H9 (cell line): ENCODE data around the gene COMMD10. TPM values are rescaled to one million over a fixed set of nuclear protein-coding genes. Genes with fewer than 3 reads are reported as not detected.

ENCODE experiments used
- DNase-seq: peaks from one replicate; pipeline ENCODE4 v3.0.0-alpha.2; 2017
- H2AFZ ChIP-seq: one replicate; pipeline ENCODE4 v1.6.1; 2013; ENCODE audit warnings: mild to moderate bottlenecking, low read length, control low read depth, moderate library complexity
- H2AK5ac ChIP-seq: 2 replicates; pipeline ENCODE4 v1.6.1; 2013; ENCODE audit warnings: low read length, control low read depth, mixed read lengths; ENCODE audit not compliant: insufficient read length
- H2BK120ac ChIP-seq: one replicate; pipeline ENCODE4 v1.6.1; 2013; ENCODE audit warnings: low read depth, mild to moderate bottlenecking, low read length, control low read depth, inconsistent platforms; ENCODE audit not compliant: poor library complexity, severe bottlenecking
- H2BK12ac ChIP-seq: 2 replicates; pipeline ENCODE4 v1.6.1; 2013; ENCODE audit warnings: low read length, control low read depth, mixed read lengths, low read depth; ENCODE audit not compliant: insufficient read length
- H2BK15ac ChIP-seq: 2 replicates; pipeline ENCODE4 v1.6.1; 2013; ENCODE audit warnings: low read depth, low read length, control low read depth
- H2BK20ac ChIP-seq: one replicate; pipeline ENCODE4 v1.6.1; 2013; ENCODE audit warnings: low read depth, mild to moderate bottlenecking, low read length, control low read depth, inconsistent platforms; ENCODE audit not compliant: poor library complexity, severe bottlenecking
- H2BK5ac ChIP-seq: 2 replicates; pipeline ENCODE4 v1.6.1; 2013; ENCODE audit warnings: low read length, control low read depth, mixed read lengths; ENCODE audit not compliant: insufficient read length
- H3K14ac ChIP-seq: 2 replicates; pipeline ENCODE4 v1.6.1; 2013; ENCODE audit warnings: low read length, control low read depth; ENCODE audit not compliant: insufficient read depth
- H3K18ac ChIP-seq: 2 replicates; pipeline ENCODE4 v1.6.1; 2013; ENCODE audit warnings: low read depth, mild to moderate bottlenecking, mixed read lengths, low read length, control low read depth; ENCODE audit not compliant: insufficient read length
- H3K23ac ChIP-seq: 2 replicates; pipeline ENCODE4 v1.6.1; 2013; ENCODE audit warnings: low read length, control low read depth, mixed read lengths, low read depth; ENCODE audit not compliant: insufficient read length
- H3K23me2 ChIP-seq: 2 replicates; pipeline ENCODE4 v1.6.1; 2013; ENCODE audit warnings: low read depth, mild to moderate bottlenecking, mixed read lengths, low read length, control low read depth; ENCODE audit not compliant: insufficient read length, poor library complexity, severe bottlenecking
- H3K27ac ChIP-seq: 2 replicates; pipeline ENCODE4 v1.5.1; 2013; ENCODE audit warnings: low read length, control low read depth, mixed read lengths, low read depth; ENCODE audit not compliant: insufficient read length
- H3K27me3 ChIP-seq: 2 replicates; pipeline ENCODE4 v1.6.1; 2013; ENCODE audit warnings: low read length, control low read depth, inconsistent platforms; ENCODE audit not compliant: insufficient read depth
- H3K4ac ChIP-seq: 2 replicates; pipeline ENCODE4 v1.6.1; 2013; ENCODE audit warnings: low read depth, mild to moderate bottlenecking, control low read depth, inconsistent platforms, low read length, moderate library complexity
- H3K4me1 ChIP-seq: 2 replicates; pipeline ENCODE4 v1.6.1; 2013; ENCODE audit warnings: low read length, control low read depth, inconsistent platforms; ENCODE audit not compliant: insufficient read depth
- H3K4me2 ChIP-seq: 2 replicates; pipeline ENCODE4 v1.6.1; 2013; ENCODE audit warnings: low read length, control low read depth, mixed read lengths; ENCODE audit not compliant: insufficient read length, insufficient read depth
- H3K56ac ChIP-seq: 2 replicates; pipeline ENCODE4 v1.6.1; 2013; ENCODE audit warnings: low read depth, mild to moderate bottlenecking, mixed read lengths, low read length, control low read depth; ENCODE audit not compliant: insufficient read length
- H3K79me1 ChIP-seq: 2 replicates; pipeline ENCODE4 v1.6.1; 2013; ENCODE audit warnings: low read depth, mild to moderate bottlenecking, moderate library complexity, low read length, control low read depth, inconsistent platforms; ENCODE audit not compliant: insufficient read depth, poor library complexity, severe bottlenecking
- H3K79me2 ChIP-seq: 2 replicates; pipeline ENCODE4 v1.6.1; 2013; ENCODE audit warnings: low read length, control low read depth, inconsistent platforms; ENCODE audit not compliant: insufficient read depth
- H3K9ac ChIP-seq: 2 replicates; pipeline ENCODE4 v1.6.1; 2013; ENCODE audit warnings: low read length, control low read depth, mixed read lengths; ENCODE audit not compliant: insufficient read length; ENCODE audit errors: extremely low read depth
- H3K9me3 ChIP-seq: one replicate; pipeline ENCODE4 v1.6.1; 2013; ENCODE audit warnings: low read depth, low read length, inconsistent platforms; ENCODE audit not compliant: control insufficient read depth
- H3T11ph ChIP-seq: one replicate; pipeline ENCODE4 v1.6.1; 2013; ENCODE audit warnings: mild to moderate bottlenecking, low read length, control low read depth, inconsistent platforms
- H4K20me1 ChIP-seq: one replicate; pipeline ENCODE4 v1.6.1; 2013; ENCODE audit not compliant: control insufficient read depth, insufficient read length, insufficient read depth
- H4K5ac ChIP-seq: 2 replicates; pipeline ENCODE4 v1.6.1; 2013; ENCODE audit warnings: low read depth, mild to moderate bottlenecking, mixed read lengths, low read length, control low read depth; ENCODE audit not compliant: insufficient read length
- H4K8ac ChIP-seq: replicated peaks from 2 replicates; pipeline ENCODE4 v1.6.1; 2013; ENCODE audit warnings: low read length, control low read depth, mixed read lengths, low read depth; ENCODE audit not compliant: insufficient read length
- H4K91ac ChIP-seq: 2 replicates; pipeline ENCODE4 v1.6.1; 2013; ENCODE audit warnings: low read depth, mild to moderate bottlenecking, moderate library complexity, mixed read lengths, low read length, control low read depth; ENCODE audit not compliant: insufficient read length
- H3K27ac Mint-ChIP-seq, 3 experiments: 2 replicates in 2 of 3; 3 replicates in 1 of 3; pipeline ENCODE4 v1.8.0; 2020 to 2021; ENCODE audit warnings: mixed read lengths in 3 of 3, mild to moderate bottlenecking in 1 of 3, moderate library complexity in 1 of 3
- H3K27me3 Mint-ChIP-seq: 2 replicates; pipeline ENCODE4 v1.8.0; 2021; ENCODE audit warnings: low read depth, mild to moderate bottlenecking, moderate library complexity, mixed read lengths
- H3K36me3 Mint-ChIP-seq, 3 experiments: 2 replicates in 2 of 3; 3 replicates in 1 of 3; pipeline ENCODE4 v1.8.0; 2020 to 2021; ENCODE audit warnings: low read depth in 3 of 3, mixed read lengths in 3 of 3; ENCODE audit not compliant: insufficient read depth in 1 of 3
- H3K4me1 Mint-ChIP-seq, 2 experiments: 2 replicates each; pipeline ENCODE4 v1.8.0; 2020; ENCODE audit warnings: mixed read lengths in 2 of 2
- H3K4me3 Mint-ChIP-seq, 2 experiments: 2 replicates in 1 of 2; 3 replicates in 1 of 2; pipeline ENCODE4 v1.8.0; 2020 to 2021; ENCODE audit warnings: mild to moderate bottlenecking in 2 of 2, mixed read lengths in 2 of 2, moderate library complexity in 1 of 2
- H3K9me3 Mint-ChIP-seq, 2 experiments: 2 replicates in 1 of 2; 3 replicates in 1 of 2; pipeline ENCODE4 v1.8.0; 2020; ENCODE audit warnings: mild to moderate bottlenecking in 2 of 2, mixed read lengths in 2 of 2, moderate library complexity in 1 of 2
- WGBS: extraction: QIAGEN DNeasy Blood & Tissue Kit; methylation state at CpG from one replicate; pipeline ENCODE4 v1.1.7; 2013; ENCODE audit warnings: missing lambda C conversion rate, low lambda C conversion rate, mixed read lengths; ENCODE audit not compliant: insufficient read length; ENCODE audit errors: extremely low coverage; 5-methylcytosine and 5-hydroxymethylcytosine counted together
- total RNA-seq: library from RNA; stranded (reverse); gene quantifications from 2 replicates; pipeline ENCODE4 v1.2.1, GENCODE V29; 2021
- TF ChIP-seq, protein P1 (sequence below): fragments of 200-600 bp; sonication (generic); conservative IDR thresholded peaks from 3 replicates; pipeline ENCODE4 v1.8.0; 2021; ENCODE audit warnings: antibody characterized with exemption, mild to moderate bottlenecking

The COMMD10 gene
- total RNA-seq, 1 experiment from 2014 or later = 33.9 TPM

DNA sequence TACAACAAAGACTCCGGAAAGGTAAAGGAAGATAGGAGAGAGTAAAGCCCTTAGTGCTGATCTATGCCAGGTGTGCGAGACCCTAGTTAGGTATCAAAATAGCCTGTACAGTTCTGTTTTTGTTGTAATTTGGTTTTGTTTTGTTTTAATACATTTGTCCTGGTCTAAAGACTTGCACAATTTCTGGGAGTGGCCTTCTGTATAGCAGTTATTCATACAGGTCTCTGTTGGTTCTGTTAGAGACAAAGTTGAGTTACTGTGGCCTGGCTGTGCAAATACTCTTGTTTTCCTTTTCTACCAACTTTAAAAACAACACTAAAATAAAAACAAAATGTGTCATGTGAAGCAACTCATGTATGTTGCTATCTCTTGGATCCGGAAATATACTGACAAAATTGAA, 163.6 kb downstream of the COMMD10 start:
- H3K36me3 Mint-ChIP-seq = peaks cover 0 to 17% (median 4%) of the 10 kb centered on the region in 3 experiments; a peak in 5 of 7 replicates
- Histone ChIP-seq H3K4me2 (no peak overlapping the region), H3K56ac (no peak overlapping the region), H3K27me3 (no peaks in the 10 kb centered on the region), H3K23me2 (no peaks in the 10 kb centered on the region), H2BK120ac (no peak overlapping the region), H2AFZ (no peak overlapping the region), H2BK12ac (no peak overlapping the region), H4K20me1 (no peaks in the 10 kb centered on the region), H3K79me1 (no peaks in the 10 kb centered on the region), H2BK15ac (no peak overlapping the region), H3K18ac (no peak overlapping the region), H2BK5ac (no peak overlapping the region), H3K4me1 (no peaks in the 10 kb centered on the region), H3K23ac (no peak overlapping the region), H3K27ac (no peak overlapping the region), H3K14ac (no peak overlapping the region), H3K9me3 (no peaks in the 10 kb centered on the region), H4K5ac (no peak overlapping the region), H4K8ac (no peak overlapping the region), H2AK5ac (no peak overlapping the region), H4K91ac (no peak overlapping the region), H3T11ph (no peak overlapping the region), H3K79me2 (no peaks in the 10 kb centered on the region), H3K4ac (no peak overlapping the region), H2BK20ac (no peak overlapping the region), H3K9ac (no peak overlapping the region)
- TF ChIP-seq, protein P1, sequence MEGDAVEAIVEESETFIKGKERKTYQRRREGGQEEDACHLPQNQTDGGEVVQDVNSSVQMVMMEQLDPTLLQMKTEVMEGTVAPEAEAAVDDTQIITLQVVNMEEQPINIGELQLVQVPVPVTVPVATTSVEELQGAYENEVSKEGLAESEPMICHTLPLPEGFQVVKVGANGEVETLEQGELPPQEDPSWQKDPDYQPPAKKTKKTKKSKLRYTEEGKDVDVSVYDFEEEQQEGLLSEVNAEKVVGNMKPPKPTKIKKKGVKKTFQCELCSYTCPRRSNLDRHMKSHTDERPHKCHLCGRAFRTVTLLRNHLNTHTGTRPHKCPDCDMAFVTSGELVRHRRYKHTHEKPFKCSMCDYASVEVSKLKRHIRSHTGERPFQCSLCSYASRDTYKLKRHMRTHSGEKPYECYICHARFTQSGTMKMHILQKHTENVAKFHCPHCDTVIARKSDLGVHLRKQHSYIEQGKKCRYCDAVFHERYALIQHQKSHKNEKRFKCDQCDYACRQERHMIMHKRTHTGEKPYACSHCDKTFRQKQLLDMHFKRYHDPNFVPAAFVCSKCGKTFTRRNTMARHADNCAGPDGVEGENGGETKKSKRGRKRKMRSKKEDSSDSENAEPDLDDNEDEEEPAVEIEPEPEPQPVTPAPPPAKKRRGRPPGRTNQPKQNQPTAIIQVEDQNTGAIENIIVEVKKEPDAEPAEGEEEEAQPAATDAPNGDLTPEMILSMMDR = no peak
- H3K27ac Mint-ChIP-seq = no peak overlapping the region
- H3K27me3 Mint-ChIP-seq = no peaks in the 10 kb centered on the region
- H3K4me3 Mint-ChIP-seq = no peak overlapping the region
- no peaks in the 10 kb centered on the region for H3K4me1 Mint-ChIP-seq
- no CpG with 5 or more reads among the region's 3 CpGs for WGBS
- DNase-seq = no peak
- H3K9me3 Mint-ChIP-seq = peaks cover 12 to 25% of the 10 kb centered on the region in 2 experiments; a peak in 4 of 5 replicates
